HCT116 (cell line): ENCODE data around the gene CORO2B. TPM values are rescaled to one million over a fixed set of nuclear protein-coding genes. Genes with fewer than 3 reads are reported as not detected.

Source experiments
- ATAC-seq: fragments of 200-7000 bp; cut with Tn5 transposase; 2 replicates; pipeline ENCODE4 v1.9.1; 2020; ENCODE audit warnings: mild to moderate bottlenecking, moderate library complexity
- BruUV-seq: library from RNA; stranded (reverse); fragments of 400-500 nt; replicated peaks from 2 replicates; lab custom pipeline; 2021; lab: Mats Ljungman, UMichigan
- CTCF ChIA-PET: fragments of 300-600 bp; sonication (Branson Sonifier 250); formaldehyde crosslinking; loops from one replicate; lab custom pipeline; 2021; ENCODE audit warnings: antibody characterized with exemption; lab: Charles Lee
- POLR2A ChIA-PET: fragments of 300-600, 350-600 bp; sonication (Branson Sonifier 250); formaldehyde crosslinking; loops from one replicate; lab custom pipeline; 2021; ENCODE audit warnings: antibody characterized with exemption; lab: Charles Lee
- RAD21 ChIA-PET, 2 experiments: fragments of 300-600 bp; sonication (Branson Sonifier 250); formaldehyde crosslinking; loops; one replicate each; lab custom pipeline; 2023; ENCODE audit warnings: low total read pairs in 2 of 2; ENCODE audit not compliant: uncharacterized antibody in 2 of 2, unreplicated experiment in 2 of 2, low non-redundant PET in 1 of 2; lab: Charles Lee
- DNase-seq: peaks from one replicate; pipeline ENCODE4 v3.0.0-alpha.2; 2010; ENCODE audit warnings: low read depth, low spot score
- H2AFZ ChIP-seq: fragments of 200-600 bp; shearing (Covaris generic), sonication (generic); 2 replicates; pipeline ENCODE4 v1.6.1; 2017; ENCODE audit warnings: low read depth, mixed run types, mixed read lengths, antibody characterized with exemption, low read length; ENCODE audit not compliant: poor library complexity, severe bottlenecking
- H3K27ac ChIP-seq: 2 replicates; pipeline ENCODE4 v1.5.1; 2012; ENCODE audit warnings: low read depth, low read length
- H3K27me3 ChIP-seq: fragments of 200-600 bp; sonication (generic); 2 replicates; pipeline ENCODE4 v1.6.1; 2016; ENCODE audit warnings: mixed run types, low read length, mixed read lengths; ENCODE audit not compliant: insufficient read depth
- H3K36me3 ChIP-seq, 2 experiments: fragments of 200-500 bp in 1 of 2; fragments of 200-600 bp in 1 of 2; sonication (Bioruptor generic) in 1 of 2; sonication (generic) in 1 of 2; 2 replicates each; pipeline versions ENCODE4 v1.5.1 to v1.6.1; 2014 to 2016; ENCODE audit warnings: low read length in 2 of 2, inconsistent platforms in 1 of 2, mixed read lengths in 1 of 2, mixed run types in 1 of 2; ENCODE audit not compliant: insufficient read depth in 2 of 2, control insufficient read depth in 1 of 2
- H3K4me1 ChIP-seq, 2 experiments: fragments of 200-600 bp in 1 of 2; sonication (generic) in 1 of 2; 2 replicates each; pipeline versions ENCODE4 v1.5.1 to v1.6.1; 2012 to 2017; ENCODE audit warnings: low read length in 2 of 2, inconsistent platforms in 1 of 2, mild to moderate bottlenecking in 1 of 2, mixed read lengths in 1 of 2, mixed run types in 1 of 2, moderate library complexity in 1 of 2; ENCODE audit not compliant: insufficient read depth in 2 of 2, control insufficient read depth in 1 of 2
- H3K4me2 ChIP-seq: fragments of 200-600 bp; sonication (generic); 2 replicates; pipeline ENCODE4 v1.6.1; 2017; ENCODE audit warnings: mixed run types, low read length, mixed read lengths
- H3K4me3 ChIP-seq, 2 experiments: fragments of 200-600 bp in 1 of 2; sonication (generic) in 1 of 2; replicated peaks in 1 of 2; 2 replicates each; pipeline ENCODE4 v1.5.1; 2011 to 2016; ENCODE audit warnings: low read length in 2 of 2, control low read depth in 1 of 2, low read depth in 1 of 2, mild to moderate bottlenecking in 1 of 2, mixed read lengths in 1 of 2, mixed run types in 1 of 2
- H3K79me2 ChIP-seq: fragments of 200-600 bp; sonication (generic); 2 replicates; pipeline ENCODE4 v1.6.1; 2017; ENCODE audit warnings: mild to moderate bottlenecking, mixed run types, low read length, moderate library complexity, mixed read lengths; ENCODE audit not compliant: insufficient read depth
- H3K9ac ChIP-seq: fragments of 200-600 bp; sonication (generic); 2 replicates; pipeline ENCODE4 v1.6.1; 2016; ENCODE audit warnings: low read length, mixed read lengths
- H3K9me2 ChIP-seq: fragments of 200-600 bp; sonication (generic), shearing (Covaris generic); 2 replicates; pipeline ENCODE4 v1.6.1; 2017; ENCODE audit warnings: mixed run types, mild to moderate bottlenecking, moderate library complexity; ENCODE audit not compliant: insufficient read depth
- H3K9me3 ChIP-seq, 2 experiments: fragments of 200-500 bp in 1 of 2; fragments of 200-600 bp in 1 of 2; sonication (Bioruptor generic) in 1 of 2; sonication (generic) in 1 of 2; 2 replicates each; pipeline ENCODE4 v1.6.1; 2014 to 2017; ENCODE audit warnings: low read length in 2 of 2, mixed read lengths in 2 of 2, inconsistent platforms in 1 of 2, low read depth in 1 of 2, mild to moderate bottlenecking in 1 of 2, mixed run types in 1 of 2, moderate library complexity in 1 of 2; ENCODE audit not compliant: control insufficient read depth in 1 of 2, insufficient read depth in 1 of 2
- H4K20me1 ChIP-seq: fragments of 200-600 bp; sonication (generic), shearing (Covaris generic); 2 replicates; pipeline ENCODE4 v1.6.1; 2017; ENCODE audit warnings: mixed run types, mild to moderate bottlenecking, moderate library complexity; ENCODE audit not compliant: insufficient read depth
- CBX3 ChIP-seq: IDR thresholded peaks from 2 replicates; pipeline ENCODE4 v1.6.1; 2012; ENCODE audit warnings: low read depth
- CEBPB ChIP-seq: IDR thresholded peaks from 2 replicates; pipeline ENCODE4 v1.6.1; 2012; ENCODE audit warnings: low read depth
- CTCF ChIP-seq, 3 experiments: fragments of 200-600 bp in 1 of 3; sonication (generic) in 1 of 3; IDR thresholded peaks in 2 of 3; conservative IDR thresholded peaks in 1 of 3; 2 replicates each; pipeline ENCODE4 v1.5.1; 2012 to 2017; ENCODE audit warnings: low read depth in 2 of 3, low read length in 2 of 3, antibody characterized with exemption in 1 of 3, borderline replicate concordance in 1 of 3, control low read depth in 1 of 3, mild to moderate bottlenecking in 1 of 3, mixed read lengths in 1 of 3, mixed run types in 1 of 3, moderate library complexity in 1 of 3; ENCODE audit not compliant: insufficient read depth in 1 of 3
- EGR1 ChIP-seq: IDR thresholded peaks from 2 replicates; pipeline ENCODE4 v1.6.1; 2012; ENCODE audit warnings: low read depth
- ELF1 ChIP-seq: IDR thresholded peaks from 2 replicates; pipeline ENCODE4 v1.6.1; 2012; ENCODE audit warnings: low read depth, borderline replicate concordance
- EZH2 ChIP-seq: fragments of 200-600 bp; sonication (generic); IDR thresholded peaks from 2 replicates; pipeline ENCODE4 v1.6.1; 2017; ENCODE audit warnings: antibody characterized with exemption, mixed run types
- EZH2phosphoT487 ChIP-seq: fragments of 200-600 bp; IDR thresholded peaks from 2 replicates; pipeline ENCODE4 v1.6.1; 2018; ENCODE audit warnings: antibody characterized with exemption, borderline replicate concordance
- FOSL1 ChIP-seq: IDR thresholded peaks from 2 replicates; pipeline ENCODE4 v1.6.1; 2012; ENCODE audit warnings: low read depth
- JUND ChIP-seq: IDR thresholded peaks from 2 replicates; pipeline ENCODE4 v1.6.1; 2012
- POLR2A ChIP-seq: IDR thresholded peaks from 2 replicates; pipeline ENCODE4 v1.7.0; 2011; ENCODE audit warnings: borderline replicate concordance; ENCODE audit not compliant: insufficient read depth, insufficient read length; ENCODE audit errors: extremely low read depth
- POLR2AphosphoS5 ChIP-seq: IDR thresholded peaks from 2 replicates; pipeline ENCODE4 v1.6.1; 2011; ENCODE audit warnings: mild to moderate bottlenecking, low read depth, low read length, moderate library complexity
- REST ChIP-seq: IDR thresholded peaks from 2 replicates; pipeline ENCODE4 v1.6.1; 2012; ENCODE audit warnings: low read depth
- SIN3A ChIP-seq: IDR thresholded peaks from 2 replicates; pipeline ENCODE4 v1.6.1; 2012; ENCODE audit warnings: low read depth
- SRF ChIP-seq: IDR thresholded peaks from 2 replicates; pipeline ENCODE4 v1.6.1; 2012; ENCODE audit warnings: low read depth
- TCF7L2 ChIP-seq: IDR thresholded peaks from 2 replicates; pipeline ENCODE4 v1.7.0; 2011; ENCODE audit warnings: borderline replicate concordance, inconsistent platforms; ENCODE audit not compliant: insufficient read depth, insufficient read length; ENCODE audit errors: extremely low read depth
- YY1 ChIP-seq: IDR thresholded peaks from 2 replicates; pipeline ENCODE4 v1.6.1; 2011; ENCODE audit warnings: low read length, low read depth, moderate library complexity, mild to moderate bottlenecking; ENCODE audit not compliant: insufficient replicate concordance; ENCODE audit errors: extremely low read depth
- ZBTB33 ChIP-seq: IDR thresholded peaks from 2 replicates; pipeline ENCODE4 v1.6.1; 2011; ENCODE audit warnings: mild to moderate bottlenecking, low read length, moderate library complexity; ENCODE audit not compliant: insufficient replicate concordance; ENCODE audit errors: extremely low read depth
- intact Hi-C: fragments of 100-400 bp; cut with micrococcal nuclease; formaldehyde crosslinking; loops from 2 replicates; pipeline ENCODE4 v1.10.0; 2022
- total RNA-seq: library from RNA; stranded (reverse); gene quantifications from one replicate; pipeline ENCODE4 v1.2.1, GENCODE V29; 2021; ENCODE audit not compliant: unreplicated experiment

Gene CORO2B
- total RNA-seq, 1 experiment from 2014 or later: 2.8 TPM

GRCh38 chr15:68596691-68597090 is 17.9 kb downstream of the CORO2B start:
- no peak overlapping the region for H3K4me3 ChIP-seq
- no peaks in the 10 kb centered on the region for H3K9me2 ChIP-seq
- ATAC-seq: no peak
- H4K20me1 ChIP-seq: no peaks in the 10 kb centered on the region
- H3K9me3 ChIP-seq: no peaks in the 10 kb centered on the region
- H3K4me1 ChIP-seq: no peaks in the 10 kb centered on the region; a peak in 1 of 4 replicates
- no peaks in the 10 kb centered on the region for H3K27me3 ChIP-seq
- TF ChIP-seq EGR1 (no peak), FOSL1 (no peak), POLR2A (no peak), YY1 (no peak), SRF (no peak), POLR2AphosphoS5 (no peak), CBX3 (no peak), CTCF (IDR thresholded peaks at IDR 0.05 in 2 of 3, conservative IDR thresholded peaks at IDR 0.05 in 1 of 3; ENCODE audit: borderline replicate concordance in 1 of 3, insufficient read depth in 1 of 3, low read depth in 2 of 3, low read length in 2 of 3) (no peak), EZH2phosphoT487 (no peak), ZBTB33 (no peak), JUND (no peak), ELF1 (no peak), SIN3A (no peak), EZH2 (no peak), CEBPB (no peak), TCF7L2 (no peak), REST (no peak)
- CTCF ChIA-PET: no interaction called here
- H3K4me2 ChIP-seq: no peak overlapping the region
- H3K79me2 ChIP-seq: no peaks in the 10 kb centered on the region
- intact Hi-C loops: no loop called here
- no peak overlapping the region for H2AFZ ChIP-seq
- no peak for DNase-seq
- no peaks in the 10 kb centered on the region for H3K36me3 ChIP-seq
- H3K27ac ChIP-seq: no peak overlapping the region
- H3K9ac ChIP-seq: no peak overlapping the region
- RAD21 ChIA-PET: no interaction called here
- BruUV-seq: no TSS peak
- POLR2A ChIA-PET: no interaction called here
